Small intestine (tissue), 7 donors: ENCODE measurements around the gene TBCD. TPM values are rescaled to one million over a fixed set of nuclear protein-coding genes. Genes with fewer than 3 reads are reported as not detected.
A peak's percentile ranks its signal among the peaks of the same experiment; 100 is the strongest.

Experiments
- DNase-seq, 2 donors: peaks; one replicate each; pipeline versions ENCODE4 v3.0.0 to v3.0.0-alpha.2; 2013
- FAIRE-seq: peaks from 2 replicates; lab custom pipeline; 2012; peaks lifted over from hg19 to GRCh38; lab: Jason Lieb, UNC
- H3K27ac ChIP-seq, 3 donors: one replicate each; pipeline ENCODE4 v1.5.1; 2013; ENCODE audit warnings: low read length in 2 of 3, mild to moderate bottlenecking in 2 of 3, control low read depth in 1 of 3, inconsistent platforms in 1 of 3, low read depth in 1 of 3, moderate library complexity in 1 of 3
- H3K27me3 ChIP-seq, 3 donors: one replicate each; pipeline ENCODE4 v1.6.1; 2013; ENCODE audit warnings: low read length in 3 of 3, inconsistent platforms in 1 of 3; ENCODE audit not compliant: control insufficient read depth in 3 of 3, insufficient read depth in 3 of 3
- H3K36me3 ChIP-seq, 3 donors: one replicate each; pipeline ENCODE4 v1.6.1; 2013; ENCODE audit warnings: low read length in 3 of 3, inconsistent platforms in 1 of 3, low read depth in 1 of 3, mild to moderate bottlenecking in 1 of 3, moderate library complexity in 1 of 3; ENCODE audit not compliant: control insufficient read depth in 3 of 3, insufficient read depth in 2 of 3
- H3K4me1 ChIP-seq, 3 donors: one replicate each; pipeline ENCODE4 v1.6.1; 2013; ENCODE audit warnings: low read length in 2 of 3, inconsistent platforms in 1 of 3, low read depth in 1 of 3, mild to moderate bottlenecking in 1 of 3, moderate library complexity in 1 of 3; ENCODE audit not compliant: control insufficient read depth in 3 of 3, insufficient read depth in 2 of 3
- H3K4me3 ChIP-seq, 3 donors: one replicate each; pipeline ENCODE4 v1.5.1; 2013; ENCODE audit warnings: low read length in 3 of 3, control low read depth in 1 of 3, inconsistent platforms in 1 of 3, low read depth in 1 of 3, mild to moderate bottlenecking in 1 of 3, moderate library complexity in 1 of 3
- H3K9me3 ChIP-seq, 2 donors: one replicate each; pipeline ENCODE4 v1.6.1; 2013; ENCODE audit warnings: low read depth in 1 of 2, low read length in 1 of 2; ENCODE audit not compliant: control insufficient read depth in 2 of 2, insufficient read depth in 1 of 2
- WGBS, 3 donors: extraction: QIAGEN DNeasy Blood & Tissue Kit; methylation state at CpG; one replicate each; pipeline ENCODE4 v1.1.7; 2013; 5-methylcytosine and 5-hydroxymethylcytosine counted together
- polyA plus RNA-seq, 4 donors: library from polyadenylated mRNA; stranded (reverse) in 3 of 4; unstranded in 1 of 4; fragments of 200-250 nt in 3 of 4; fragments of 120-200 nt in 1 of 4; gene quantifications; one replicate each; pipeline versions ENCODE4 v1.2.1 to v1.2.3, GENCODE V29; 2013
- donor health status: healthy with polysubstance abuse.
- donor health status: control.
- donor health status: control.
- donor health status: Bipolar disorder and iron deficiency.
- donor health status: healthy.

The TBCD gene
- polyA plus RNA-seq, 4 donors, result 38.7 to 83.7 (median 67.3) TPM

DNA sequence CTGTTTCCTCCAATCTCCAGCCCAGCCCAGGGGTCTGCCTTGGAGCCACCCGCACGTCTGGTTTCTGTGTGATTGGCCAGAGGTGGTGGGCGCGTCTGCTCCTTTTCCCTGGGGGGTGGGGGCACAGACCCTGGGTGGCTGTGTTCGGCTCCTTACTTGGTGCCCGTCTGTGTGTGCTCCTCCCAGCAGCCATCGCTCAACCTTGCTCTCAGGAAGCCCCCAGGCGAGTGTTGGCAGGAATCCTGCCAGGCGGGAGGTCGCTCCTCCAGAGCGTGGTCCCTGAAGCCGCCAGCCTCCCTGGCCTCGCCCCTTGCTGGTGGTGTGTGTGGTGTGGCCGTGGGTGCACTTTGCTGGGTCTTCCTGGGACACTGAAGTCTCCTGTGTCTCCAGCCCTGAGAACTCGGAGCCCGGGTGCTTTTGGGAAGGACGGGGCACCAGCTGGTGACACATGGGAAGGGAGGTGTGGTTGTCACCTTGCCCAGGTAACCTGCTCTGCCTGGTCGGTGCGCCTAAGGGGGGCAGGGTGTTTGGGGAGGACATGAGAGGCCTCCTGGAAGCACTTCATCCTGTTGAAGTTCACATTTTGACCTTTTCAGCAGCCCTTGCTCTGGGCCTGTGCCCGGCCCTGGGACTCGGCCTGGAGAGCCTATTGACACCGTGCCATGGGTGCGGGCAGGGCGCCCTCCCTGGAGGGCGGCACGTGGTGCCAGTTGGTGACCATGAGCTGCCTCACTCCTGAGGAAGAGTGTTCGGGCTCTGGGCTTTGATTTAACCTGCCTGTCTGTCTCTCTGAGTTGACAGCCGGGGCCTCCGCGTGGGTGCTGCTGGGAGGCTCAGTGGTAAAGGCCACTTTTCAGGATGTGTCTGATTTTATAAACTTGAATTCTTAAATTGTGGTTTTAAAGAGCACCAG lies 137.0 kb downstream of the TBCD start:
- DNase-seq (peak in 1 of 2 donors; percentile 28), FAIRE-seq (no peak)
- no peak overlapping the region for H3K4me3 ChIP-seq
- H3K27ac ChIP-seq, result peak overlapping the region in 2 of 3 donors; percentile 32 to 39
- H3K27me3 ChIP-seq, result no peaks in the 10 kb centered on the region
- peaks cover 0 to 4% of the 10 kb centered on the region in 2 donors for H3K9me3 ChIP-seq
- peaks cover 0 to 23% (median 2%) of the 10 kb centered on the region in 3 donors for H3K4me1 ChIP-seq
- WGBS, 3 donors, result 48 to 72% (median 51%) methylated on average over 30 of the region's 30 CpGs
- H3K36me3 ChIP-seq, result peaks cover 0 to 62% (median 0%) of the 10 kb centered on the region in 3 donors

DNA sequence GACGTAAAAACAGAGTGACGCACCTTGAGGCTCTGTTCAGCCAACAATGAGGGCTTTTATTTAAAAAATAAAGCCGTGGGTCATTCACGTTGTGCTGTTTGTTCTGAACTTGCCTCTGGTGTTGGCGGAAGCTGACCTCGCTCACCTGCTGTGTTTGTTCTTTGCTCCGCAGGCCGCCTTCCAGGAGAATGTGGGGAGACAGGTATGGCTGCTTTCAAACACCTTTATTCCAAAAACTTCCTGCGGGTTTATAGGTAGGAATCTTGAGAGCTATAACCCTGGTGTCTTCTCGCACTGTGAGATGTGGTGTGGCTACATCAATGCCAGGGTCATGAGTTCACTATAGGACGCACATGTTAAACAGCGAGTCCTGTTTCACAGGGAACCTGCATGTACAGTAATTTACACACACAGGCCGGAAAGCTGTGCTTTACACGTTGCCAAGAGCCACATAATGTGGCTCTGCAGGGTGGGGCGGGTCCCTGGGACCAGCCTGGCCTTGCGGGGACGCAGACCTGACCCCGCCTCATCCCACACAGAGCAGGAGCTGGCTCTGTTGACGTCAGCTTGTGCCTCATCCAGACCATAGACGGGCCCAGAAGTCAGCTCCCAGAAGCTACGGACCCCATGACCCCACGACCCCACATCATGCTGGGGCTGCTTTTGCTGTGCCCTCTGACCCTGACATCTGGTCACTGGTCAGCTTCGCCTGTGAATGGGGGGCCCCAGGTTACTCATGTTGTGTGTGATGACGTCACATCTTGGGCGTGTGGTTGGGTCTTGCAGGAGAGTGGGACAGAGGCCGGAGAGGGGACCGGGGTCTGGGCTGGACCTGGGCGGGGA lies 137.9 kb downstream of the TBCD start:
- WGBS, 3 donors, result 34 to 72% (median 53%) methylated on average over 28 of the region's 28 CpGs
- Histone ChIP-seq H3K4me1 (peaks cover 0 to 23% (median 2%) of the 10 kb centered on the region in 3 donors), H3K36me3 (peaks cover 0 to 57% (median 0%) of the 10 kb centered on the region in 3 donors), H3K4me3 (no peak overlapping the region), H3K27me3 (no peaks in the 10 kb centered on the region), H3K9me3 (peaks cover 0 to 4% of the 10 kb centered on the region in 2 donors), H3K27ac (peak overlapping the region in 2 of 3 donors; percentile 32 to 39)
- FAIRE-seq, result no peak
- peak; percentile 61 to 67 for DNase-seq

DNA sequence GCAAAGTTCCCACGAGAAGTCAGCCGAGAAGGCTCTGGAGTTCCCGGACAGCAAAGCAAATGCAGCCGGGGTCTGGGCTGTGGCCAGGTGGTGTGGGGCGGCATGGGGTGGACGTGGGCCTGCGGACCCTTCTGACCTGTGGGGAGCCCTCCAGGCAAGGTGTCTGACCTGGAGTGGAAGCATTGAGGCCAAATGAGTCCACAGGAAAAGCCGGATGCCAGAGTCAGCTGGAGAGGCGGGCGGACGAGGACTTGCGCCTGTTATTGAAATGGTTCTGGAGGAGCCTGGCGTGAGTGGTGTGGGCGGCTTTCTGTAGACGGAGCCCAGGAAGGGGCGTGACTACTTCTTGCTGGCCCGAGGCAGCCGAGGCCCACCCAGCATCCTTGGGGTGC lies 138.5 kb downstream of the TBCD start:
- DNase-seq (no peak), FAIRE-seq (no peak)
- H3K9me3 ChIP-seq, result peaks cover 0 to 4% of the 10 kb centered on the region in 2 donors
- H3K36me3 ChIP-seq, result peaks cover 0 to 58% (median 0%) of the 10 kb centered on the region in 3 donors
- H3K27me3 ChIP-seq, result no peaks in the 10 kb centered on the region
- no peak overlapping the region for H3K4me3 ChIP-seq
- H3K4me1 ChIP-seq, result peaks cover 0 to 23% (median 2%) of the 10 kb centered on the region in 3 donors
- 87 to 93% (median 91%) methylated on average over 15 to 18 of the region's 18 CpGs for WGBS, 3 donors
- H3K27ac ChIP-seq, result peak overlapping the region in 2 of 3 donors; percentile 32 to 38

DNA sequence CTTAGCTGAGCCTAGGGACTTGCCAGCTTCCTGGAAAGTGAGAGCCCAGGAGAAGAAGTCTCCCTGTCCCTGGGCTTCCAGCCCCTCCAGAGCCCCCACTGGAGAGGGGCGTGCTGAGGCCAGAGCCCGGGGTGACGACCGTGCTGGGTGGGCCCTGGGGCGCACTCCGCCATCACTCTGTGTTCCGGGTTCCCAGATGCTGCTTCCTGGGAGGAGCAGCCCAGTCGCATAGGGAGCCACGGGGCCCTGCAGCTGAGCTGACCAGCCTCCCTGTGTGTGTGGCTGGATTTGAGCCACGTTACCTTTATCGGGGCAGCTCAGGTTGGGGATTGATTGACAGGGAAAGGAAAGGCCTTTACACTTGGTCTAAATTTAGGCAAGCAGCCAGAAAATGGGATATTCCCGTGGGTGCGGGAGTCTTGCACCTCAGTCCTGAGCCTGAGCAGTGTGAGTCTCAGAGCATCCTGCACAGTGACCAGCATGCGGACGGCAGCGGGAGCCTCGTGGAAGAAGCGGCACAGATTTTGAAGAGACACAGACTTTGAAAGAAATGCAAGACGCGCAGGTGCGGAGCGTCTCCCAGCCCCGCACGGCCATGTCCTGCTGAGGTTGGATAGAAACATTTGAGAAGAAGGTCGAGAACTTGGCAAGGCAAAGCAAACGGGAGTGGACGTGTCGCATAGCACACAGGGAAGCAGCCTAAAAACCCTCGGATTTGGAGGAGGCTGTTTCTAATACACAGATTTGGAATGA lies 139.2 kb downstream of the TBCD start:
- FAIRE-seq (no peak), DNase-seq (no peak)
- Histone ChIP-seq H3K36me3 (peaks cover 0 to 63% (median 0%) of the 10 kb centered on the region in 3 donors), H3K9me3 (peaks cover 0 to 4% of the 10 kb centered on the region in 2 donors), H3K4me1 (peaks cover 0 to 20% (median 2%) of the 10 kb centered on the region in 3 donors), H3K27ac (peak overlapping the region in 1 of 3 donors; percentile 32), H3K27me3 (no peaks in the 10 kb centered on the region), H3K4me3 (no peak overlapping the region)
- WGBS, 3 donors, result 91 to 95% (median 95%) methylated on average over 29 of the region's 29 CpGs

DNA sequence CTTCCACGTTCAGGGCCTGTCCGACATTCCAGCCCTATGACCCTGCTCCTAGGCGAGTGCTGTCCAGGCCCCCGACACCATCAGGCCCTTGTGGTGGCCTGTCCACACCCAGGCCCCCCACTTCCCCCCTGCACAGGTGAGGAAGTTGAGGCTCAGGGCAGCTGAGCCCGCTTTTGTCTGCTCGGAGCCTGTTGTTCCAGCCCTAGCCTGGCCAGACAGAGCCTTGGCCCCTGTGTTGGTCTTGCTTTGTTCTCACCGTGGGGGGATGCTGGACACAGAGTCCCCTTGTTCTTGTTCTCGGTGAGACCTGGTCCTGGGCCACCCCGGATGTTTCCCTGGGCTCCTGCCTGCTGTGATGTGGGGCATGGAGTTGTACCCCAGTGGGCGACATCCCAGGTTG lies 140.0 kb downstream of the TBCD start:
- no peak for DNase-seq

DNA sequence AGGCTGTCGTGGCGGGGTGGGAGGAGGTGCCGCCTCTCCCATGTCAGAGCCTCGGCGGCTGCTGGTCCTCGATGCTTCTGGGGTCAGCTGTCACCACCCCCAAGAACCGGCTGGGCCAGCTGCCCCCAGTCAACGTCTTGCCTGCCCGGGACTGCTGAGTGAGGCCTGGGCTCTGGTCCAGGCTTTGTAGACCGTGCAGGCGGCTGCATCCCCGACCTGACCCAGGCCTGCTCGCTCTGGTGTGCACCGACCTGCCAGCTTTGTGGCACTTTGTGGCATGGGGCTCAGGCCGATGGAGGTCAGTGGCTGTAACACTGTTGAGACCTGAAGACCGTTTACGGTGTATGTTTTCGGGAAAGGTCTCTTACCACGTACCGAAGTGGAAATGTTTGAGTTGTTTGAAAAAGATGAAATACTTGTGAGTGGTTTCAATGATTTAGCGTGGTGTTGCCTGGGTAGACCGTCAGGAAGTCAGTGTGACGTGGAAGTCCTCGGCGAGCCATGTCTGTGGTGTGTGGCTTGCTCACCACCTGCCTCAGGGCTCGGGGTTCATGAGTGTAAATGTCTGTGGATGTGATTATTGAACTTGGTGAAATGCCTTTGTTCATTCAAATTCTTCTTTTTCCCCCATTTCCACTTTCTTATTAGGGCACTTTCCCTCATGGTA lies 141.2 kb downstream of the TBCD start:
- WGBS, 3 donors, result 59 to 85% (median 64%) methylated on average over 24 to 26 of the region's 26 CpGs
- H3K4me3 ChIP-seq, result no peak overlapping the region
- peaks cover 0 to 19% (median 2%) of the 10 kb centered on the region in 3 donors for H3K4me1 ChIP-seq
- FAIRE-seq (no peak), DNase-seq (peak in 1 of 2 donors; percentile 58)
- H3K9me3 ChIP-seq, result no peaks in the 10 kb centered on the region
- peaks cover 0 to 64% (median 0%) of the 10 kb centered on the region in 3 donors for H3K36me3 ChIP-seq
- H3K27me3 ChIP-seq, result no peaks in the 10 kb centered on the region
- H3K27ac ChIP-seq, result no peak overlapping the region

More for the DNA sequence above, 140.0 kb downstream of the TBCD start:
- WGBS, 3 donors, result 92 to 96% (median 94%) methylated on average over 10 of the region's 10 CpGs
- FAIRE-seq, result no peak
- Histone ChIP-seq H3K27me3 (no peaks in the 10 kb centered on the region), H3K36me3 (peaks cover 0 to 67% (median 0%) of the 10 kb centered on the region in 3 donors), H3K4me3 (no peak overlapping the region), H3K4me1 (peaks cover 0 to 19% (median 2%) of the 10 kb centered on the region in 3 donors), H3K27ac (no peak overlapping the region), H3K9me3 (peaks cover 0 to 4% of the 10 kb centered on the region in 2 donors)

DNA sequence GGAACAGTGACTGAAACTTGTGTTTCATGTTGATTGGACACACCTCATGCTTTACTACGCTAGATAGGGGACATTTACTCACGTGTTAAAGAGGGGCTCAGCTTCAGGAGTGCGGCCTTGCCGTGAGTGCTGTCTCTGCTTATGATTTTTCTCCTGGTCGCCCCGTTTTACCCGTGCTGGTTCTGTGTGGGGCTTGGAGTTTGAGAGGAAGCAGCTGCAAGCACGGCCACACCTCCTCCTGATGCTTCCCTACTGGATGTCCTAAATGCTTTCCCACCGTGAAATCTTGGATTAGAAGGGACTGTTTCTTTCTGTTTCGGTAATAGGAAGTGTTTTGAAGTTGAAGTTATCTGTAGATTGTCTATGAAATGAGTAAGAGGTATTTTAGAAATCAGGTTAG lies 141.9 kb downstream of the TBCD start:
- Histone ChIP-seq H3K27ac (no peak overlapping the region), H3K9me3 (no peaks in the 10 kb centered on the region), H3K27me3 (no peaks in the 10 kb centered on the region), H3K36me3 (peaks cover 0 to 62% (median 0%) of the 10 kb centered on the region in 3 donors), H3K4me1 (peaks cover 0 to 15% (median 2%) of the 10 kb centered on the region in 3 donors), H3K4me3 (no peak overlapping the region)
- no peak for DNase-seq
- 66 to 80% (median 69%) methylated on average over 10 of the region's 10 CpGs for WGBS, 3 donors
- no peak for FAIRE-seq
